Heart left ventricle (tissue), 16 donors: Measurements from ENCODE around the gene PCK2. TPM values are rescaled to one million over a fixed set of nuclear protein-coding genes. Genes with fewer than 3 reads are reported as not detected.
"Not testable (repeated sequence)": the region's sequence is repeated elsewhere in the genome, so short reads cannot be mapped to it uniquely, and the experiment has no call there.

ENCODE experiments used
- ATAC-seq, 4 donors: fragments of 200-7000 bp; cut with Tn5 transposase; one replicate each; pipeline ENCODE4 v1.9.1; 2020 to 2022; ENCODE audit warnings: moderate library complexity in 4 of 4, mild to moderate bottlenecking in 3 of 4, moderate number of reproducible peaks in 1 of 4
- DNase-seq, 5 donors: peaks; one replicate each; pipeline ENCODE4 v3.0.0-alpha.2; 2020
- H3K27ac ChIP-seq, 12 donors: fragments of 200-600 bp; sonication (generic) in 4 of 12; one replicate each; pipeline versions ENCODE4 v1.5.0 to v1.8.0; 2016 to 2022; ENCODE audit warnings: mild to moderate bottlenecking in 2 of 12
- H3K27me3 ChIP-seq, 9 donors: fragments of 200-600 bp; sonication (generic) in 2 of 9; one replicate each; pipeline versions ENCODE4 v1.5.1 to v1.8.0; 2016 to 2022; ENCODE audit warnings: mild to moderate bottlenecking in 3 of 9
- H3K36me3 ChIP-seq, 9 donors: fragments of 200-600 bp; sonication (generic) in 2 of 9; one replicate each; pipeline versions ENCODE4 v1.5.0 to v1.8.0; 2018 to 2022; ENCODE audit warnings: mild to moderate bottlenecking in 2 of 9
- H3K4me1 ChIP-seq, 12 donors: fragments of 200-600 bp; sonication (generic) in 4 of 12; one replicate each; pipeline versions ENCODE4 v1.5.0 to v1.8.0; 2016 to 2022; ENCODE audit warnings: mild to moderate bottlenecking in 3 of 12
- H3K4me3 ChIP-seq, 12 donors: fragments of 200-600 bp; sonication (generic) in 4 of 12; one replicate each; pipeline versions ENCODE4 v1.5.0 to v1.8.0; 2017 to 2022; ENCODE audit warnings: mild to moderate bottlenecking in 9 of 12, moderate library complexity in 4 of 12
- H3K9me3 ChIP-seq, 12 donors: fragments of 200-600 bp; sonication (generic) in 4 of 12; one replicate each; pipeline versions ENCODE4 v1.5.0 to v1.8.0; 2016 to 2022; ENCODE audit warnings: mild to moderate bottlenecking in 1 of 12
- CTCF ChIP-seq, 12 donors: fragments of 200-600 bp; sonication (generic) in 4 of 12; IDR thresholded peaks; one replicate each; pipeline versions ENCODE4 v1.5.0 to v1.8.0; 2018 to 2022; ENCODE audit warnings: antibody characterized with exemption in 12 of 12, mild to moderate bottlenecking in 5 of 12
- POLR2A ChIP-seq, 2 donors: fragments of 450-650 bp; IDR thresholded peaks; one replicate each; pipeline ENCODE4 v1.6.1; 2017; ENCODE audit warnings: antibody characterized with exemption in 2 of 2, mild to moderate bottlenecking in 2 of 2, moderate library complexity in 2 of 2
- WGBS, 4 donors: extraction: QIAGEN DNeasy Blood & Tissue Kit in 2 of 4; methylation state at CpG; one replicate each; pipeline versions ENCODE4 v1.1.5 to v1.1.7; 2013 to 2018; 5-methylcytosine and 5-hydroxymethylcytosine counted together
- intact Hi-C, 10 donors: fragments of 100-400 bp; cut with DNase I; formaldehyde crosslinking; loops; one replicate each; pipeline versions ENCODE4 v1.11.1 to v1.14.2; 2022
- long read RNA-seq, 3 donors: library from polyadenylated mRNA; unstranded; transcript quantifications; one replicate each; pipeline ENCODE4 v2.0.0, GENCODE V29; 2020 to 2021
- polyA plus RNA-seq, 2 donors: library from polyadenylated mRNA; stranded (reverse); fragments of 200-250 nt; gene quantifications; one replicate each; pipeline ENCODE4 v1.2.3, GENCODE V29; 2013
- total RNA-seq, 9 donors: library from RNA; depleted of rRNA in 2 of 9; stranded (reverse); fragments of >200 nt in 2 of 9; fragmentation: NEBNext Ultra II Directional in 3 of 9; extraction: Animal tissue kit (Norgen Biotek cat#: 25700) in 3 of 9; gene quantifications; one replicate each; pipeline versions ENCODE4 v1.1.0 to v1.2.4, GENCODE V29; 2016 to 2023
- donor health status: ischemic (EF 13 %, LVEDD 7.1; RV severe dilation, severe dysfunction).
- donor health status: healthy with polysubstance abuse.
- donor health status: DM: no; HTN: yes; CAD: no.
- donor health status: DM: no; HTN: no; CAD: no.
- donor health status: ischemic (EF 25% LVEDD 6.9; RV normal size, moderate dysfunction).
- donor health status: ischemic (EF 25% LVEDD 5.7; RV mildly dilated, moderate dysfunction).
- donor health status: healthy.
- donor health status: DM: yes; HTN: yes; CAD: no.
- donor health status: ischemic (EF 35%, LVEDD 5.7; RV mildly dilated, moderate dysfunction).
- donor health status: nonischemic (EF 11% LVEDD 7.7; RV severe dilation, severe dysfunction).
- donor health status: DM: yes; HTN: yes; CAD: no.
- donor health status: PGD.
- donor health status: ischemic (EF 29% LVEDD 5.4; RV normal size, mild dysfunction).
- donor health status: nonischemic (EF 23%, LVEDD 6.1; RV moderate dilation, normal function).

The PCK2 gene
- total RNA-seq: 10 to 100 TPM in 2 of 9 donors, 1 to 10 TPM in 7; 2.1 to 14.6 (median 3.9) TPM
- polyA plus RNA-seq: 1 to 10 TPM; 1.5 to 5.4 TPM
- long read RNA-seq, donor 1, partial matches to known transcripts: 2 of 9 reads
- long read RNA-seq, donor 1, other reads (novel, unspliced or antisense): 3 of 9 reads
- long read RNA-seq, donor 2, partial matches to known transcripts: 2 of 11 reads
- long read RNA-seq, donor 2, other reads (novel, unspliced or antisense): 4 of 11 reads
- long read RNA-seq, donor 3, partial matches to known transcripts: 1 of 4 reads
- long read RNA-seq, donor 3, other reads (novel, unspliced or antisense): 1 of 4 reads

GRCh38 chr14:24093901-24094840 lies at the start of gene PCK2:
TSS of gene PCK2 (plus strand) at chr14:24094311. CDS start at chr14:24094406, 95 bp downstream.
- peak; percentile 76 to 92 (median 90) for ATAC-seq
- Histone ChIP-seq H3K27me3 (no peaks in the 10 kb centered on the region), H3K9me3 (no peaks in the 10 kb centered on the region), H3K27ac (peak within 1 kb of the TSS; percentile 77 to 96 (median 94)), H3K4me3 (peak within 1 kb of the TSS; percentile 73 to 94 (median 80)), H3K36me3 (peaks cover 0 to 14% (median 0%) of the 10 kb centered on the region in 9 donors), H3K4me1 (peaks cover 0 to 26% (median 14%) of the 10 kb centered on the region in 12 donors)
- peak; percentile 85 to 94 (median 91) for DNase-seq
- intact Hi-C loops: loop anchor here in 8 of 10 donors (5.0 to 10.0 kb wide), 5 partner anchors 37 to 117 kb away; partner anchors contain the start of gene DHRS4L2 (in 2 of the 8)
- peak in 1 of 2 donors; percentile 62 for TF ChIP-seq POLR2A (IDR thresholded peaks at IDR 0.05)
- TF ChIP-seq CTCF (IDR thresholded peaks at IDR 0.05): peak in 1 of 12 donors; percentile 14
- WGBS, 4 donors: 0 to 1% (median 1%) methylated on average over 52 to 68 of the region's 68 CpGs

GRCh38 chr14:24049002-24049401 lies 45.1 kb upstream of the PCK2 start:
- 74 to 83% (median 81%) methylated on average over 2 of the region's 2 CpGs for WGBS, 4 donors
- ATAC-seq, H3K27me3 ChIP-seq, intact Hi-C loops, H3K27ac ChIP-seq, DNase-seq, H3K36me3 ChIP-seq, H3K4me3 ChIP-seq, H3K9me3 ChIP-seq: not testable (repeated sequence)
- peaks cover 0 to 18% (median 9%) of the 10 kb centered on the region in 12 donors for H3K4me1 ChIP-seq

- H3K4me3 ChIP-seq, H3K27ac ChIP-seq, H3K36me3 ChIP-seq, H3K9me3 ChIP-seq, DNase-seq, H3K27me3 ChIP-seq, intact Hi-C loops, ATAC-seq: not testable (repeated sequence)
- 73 to 83% (median 80%) methylated on average over 8 of the region's 8 CpGs for WGBS, 4 donors
- peaks cover 0 to 18% (median 9%) of the 10 kb centered on the region in 12 donors for H3K4me1 ChIP-seq
Observed at GRCh38 chr14:24050753-24051152, 43.4 kb upstream of the PCK2 start.

GRCh38 chr14:24051176-24051788 lies 42.8 kb upstream of the PCK2 start:
- intact Hi-C loops: no loop called here
- ATAC-seq (peak in 3 of 4 donors; percentile 14 to 36 (median 27)), DNase-seq (peak in 1 of 5 donors; percentile 38)
- H3K27ac ChIP-seq: peak overlapping the region in 8 of 12 donors; percentile 14 to 72 (median 50)
- TF ChIP-seq POLR2A (IDR thresholded peaks at IDR 0.05) (no peak), CTCF (IDR thresholded peaks at IDR 0.05) (no peak)
- 28 to 50% (median 35%) methylated on average over 18 to 20 of the region's 20 CpGs for WGBS, 4 donors
- peak overlapping the region; percentile 28 to 75 (median 66) for H3K4me3 ChIP-seq
- peaks cover 0 to 18% (median 9%) of the 10 kb centered on the region in 12 donors for H3K4me1 ChIP-seq
- peaks cover 0 to 6% (median 0%) of the 10 kb centered on the region in 9 donors for H3K27me3 ChIP-seq
- H3K9me3 ChIP-seq: no peaks in the 10 kb centered on the region
- H3K36me3 ChIP-seq: no peaks in the 10 kb centered on the region
